LNCaP clone FGC (cell line): ENCODE data around the gene GTPBP4.
"Not testable (repeated sequence)": the region's sequence is repeated elsewhere in the genome, so short reads cannot be mapped to it uniquely, and the experiment has no call there.

Experiments
- DNase-seq: peaks from one replicate; pipeline ENCODE4 v3.0.0-alpha.2; 2011; ENCODE audit warnings: low read depth
- H3K4me3 ChIP-seq: 2 replicates; pipeline ENCODE4 v1.5.1; 2011; ENCODE audit warnings: mild to moderate bottlenecking, low read depth, low read length, control low read depth
- TF ChIP-seq, protein P1 (sequence below): IDR thresholded peaks from 2 replicates; pipeline ENCODE4 v1.5.1; 2012; ENCODE audit warnings: mild to moderate bottlenecking; ENCODE audit not compliant: control insufficient read depth, insufficient read depth; ENCODE audit errors: extremely low read depth

Gene GTPBP4

GRCh38 chr10:997266-998022 lies 9.2 kb downstream of the GTPBP4 start:
- H3K4me3 ChIP-seq, result no peak overlapping the region
- TF ChIP-seq, protein P1, sequence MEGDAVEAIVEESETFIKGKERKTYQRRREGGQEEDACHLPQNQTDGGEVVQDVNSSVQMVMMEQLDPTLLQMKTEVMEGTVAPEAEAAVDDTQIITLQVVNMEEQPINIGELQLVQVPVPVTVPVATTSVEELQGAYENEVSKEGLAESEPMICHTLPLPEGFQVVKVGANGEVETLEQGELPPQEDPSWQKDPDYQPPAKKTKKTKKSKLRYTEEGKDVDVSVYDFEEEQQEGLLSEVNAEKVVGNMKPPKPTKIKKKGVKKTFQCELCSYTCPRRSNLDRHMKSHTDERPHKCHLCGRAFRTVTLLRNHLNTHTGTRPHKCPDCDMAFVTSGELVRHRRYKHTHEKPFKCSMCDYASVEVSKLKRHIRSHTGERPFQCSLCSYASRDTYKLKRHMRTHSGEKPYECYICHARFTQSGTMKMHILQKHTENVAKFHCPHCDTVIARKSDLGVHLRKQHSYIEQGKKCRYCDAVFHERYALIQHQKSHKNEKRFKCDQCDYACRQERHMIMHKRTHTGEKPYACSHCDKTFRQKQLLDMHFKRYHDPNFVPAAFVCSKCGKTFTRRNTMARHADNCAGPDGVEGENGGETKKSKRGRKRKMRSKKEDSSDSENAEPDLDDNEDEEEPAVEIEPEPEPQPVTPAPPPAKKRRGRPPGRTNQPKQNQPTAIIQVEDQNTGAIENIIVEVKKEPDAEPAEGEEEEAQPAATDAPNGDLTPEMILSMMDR, result no peak

GRCh38 chr10:1002425-1003006 lies 14.3 kb downstream of the GTPBP4 start:
- H3K4me3 ChIP-seq, result no peak overlapping the region
- TF ChIP-seq, protein P1, result no peak
- no peak for DNase-seq

More at GRCh38 chr10:997266-998022, 9.2 kb downstream of the GTPBP4 start:
- no peak for DNase-seq

GRCh38 chr10:1003884-1004670 lies 15.8 kb downstream of the GTPBP4 start:
- no peak overlapping the region for H3K4me3 ChIP-seq
- no peak for DNase-seq
- TF ChIP-seq, protein P1, result no peak

- TF ChIP-seq, protein P1, result no peak
- no peak for DNase-seq
- H3K4me3 ChIP-seq, result no peak overlapping the region
Measured at GRCh38 chr10:1006573-1006972, 18.3 kb downstream of the GTPBP4 start.

DNA sequence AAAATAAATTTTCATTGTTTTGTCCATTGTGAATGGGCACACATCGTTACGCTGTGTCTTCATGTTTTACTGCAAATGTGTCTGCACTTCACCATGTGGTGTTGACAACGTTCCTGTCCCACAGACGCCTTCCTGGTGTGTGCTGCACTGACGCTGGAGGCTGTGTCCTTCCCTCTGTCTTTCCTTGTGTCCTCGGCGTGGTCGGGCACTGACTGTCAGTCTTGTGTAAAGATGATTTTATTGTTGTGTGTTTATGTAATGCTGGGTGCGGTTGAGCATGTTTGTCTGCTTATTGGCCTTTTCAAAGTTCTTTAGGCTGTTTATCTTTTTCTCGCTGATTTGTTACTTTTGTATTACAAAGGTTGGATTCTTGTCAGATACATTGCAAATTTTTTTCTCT lies 19.3 kb downstream of the GTPBP4 start:
- TF ChIP-seq, protein P1, result no peak
- H3K4me3 ChIP-seq, result no peak overlapping the region
- no peak for DNase-seq

DNA sequence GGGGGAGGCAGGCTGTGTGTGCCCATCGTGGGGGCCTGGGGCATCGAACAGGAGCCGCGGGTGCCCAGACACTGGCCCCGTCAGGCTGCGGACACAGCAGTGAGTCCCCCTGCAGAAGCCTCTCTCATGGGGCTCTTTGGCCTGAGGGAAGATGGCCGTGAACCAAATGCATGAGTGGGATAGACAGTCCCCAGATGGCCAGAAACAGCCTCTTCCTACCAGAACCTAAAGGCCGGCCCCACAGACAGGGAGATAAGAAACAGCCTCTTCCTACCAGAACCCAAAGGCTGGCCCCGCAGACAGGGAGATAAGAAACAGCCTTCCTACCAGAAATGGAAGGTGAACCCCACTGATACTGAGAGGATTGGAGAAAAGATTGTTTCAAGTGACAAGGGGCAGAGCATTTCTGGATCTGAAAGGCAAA lies 20.8 kb downstream of the GTPBP4 start:
- TF ChIP-seq, protein P1, result no peak
- no peak for DNase-seq
- H3K4me3 ChIP-seq, result no peak overlapping the region

DNA sequence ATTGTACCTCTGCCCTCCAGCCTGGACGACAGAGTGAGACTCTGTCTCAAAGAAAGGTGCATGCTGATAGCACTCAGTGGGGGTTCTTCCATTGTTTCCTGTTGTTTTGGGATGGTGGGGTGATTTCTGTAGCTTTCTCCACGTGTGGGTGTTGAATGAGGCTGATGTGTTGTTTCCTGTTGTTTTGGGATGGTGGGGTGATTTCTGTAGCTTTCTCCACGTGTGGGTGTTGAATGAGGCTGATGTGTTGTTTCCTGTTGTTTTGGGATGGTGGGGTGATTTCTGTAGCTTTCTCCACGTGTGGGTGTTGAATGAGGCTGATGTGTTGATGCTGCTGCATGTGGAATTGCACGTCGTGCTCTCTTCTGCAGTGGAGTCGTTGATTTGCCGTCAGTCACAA lies 21.7 kb downstream of the GTPBP4 start:
- not testable (repeated sequence) for DNase-seq, H3K4me3 ChIP-seq
